Thymus (tissue), 11 donors: ENCODE results near the gene KRTAP4-6. TPM values are rescaled to one million over a fixed set of nuclear protein-coding genes. Genes with fewer than 3 reads are reported as not detected.
"Not testable (repeated sequence)": the region's sequence is repeated elsewhere in the genome, so short reads cannot be mapped to it uniquely, and the experiment has no call there.

Experiments used
- DNase-seq, 9 donors: peaks; one replicate each; pipeline ENCODE4 v3.0.0-alpha.2; 2013; ENCODE audit warnings: low spot score in 9 of 9, low read depth in 6 of 9, missing footprints in 1 of 9
- H3K27ac ChIP-seq, 2 donors: one replicate each; pipeline ENCODE4 v1.5.1; 2013; ENCODE audit warnings: control low read depth in 1 of 2, low read depth in 1 of 2, low read length in 1 of 2, mild to moderate bottlenecking in 1 of 2, moderate library complexity in 1 of 2
- H3K27me3 ChIP-seq, 2 donors: one replicate each; pipeline ENCODE4 v1.5.1; 2013; ENCODE audit warnings: low read length in 1 of 2; ENCODE audit not compliant: control insufficient read depth in 2 of 2, insufficient read depth in 1 of 2
- H3K36me3 ChIP-seq, 2 donors: one replicate each; pipeline ENCODE4 v1.5.1; 2013; ENCODE audit warnings: low read length in 1 of 2, mild to moderate bottlenecking in 1 of 2, moderate library complexity in 1 of 2; ENCODE audit not compliant: control insufficient read depth in 2 of 2, insufficient read depth in 2 of 2
- H3K4me1 ChIP-seq, 2 donors: one replicate each; pipeline ENCODE4 v1.5.1; 2013; ENCODE audit warnings: low read length in 2 of 2; ENCODE audit not compliant: control insufficient read depth in 2 of 2, insufficient read depth in 2 of 2
- H3K4me3 ChIP-seq, 2 donors: one replicate each; pipeline ENCODE4 v1.5.1; 2013; ENCODE audit warnings: low read length in 2 of 2, control low read depth in 1 of 2, mild to moderate bottlenecking in 1 of 2
- H3K9me3 ChIP-seq, 2 donors: one replicate each; pipeline ENCODE4 v1.5.1; 2013; ENCODE audit warnings: low read length in 1 of 2, mild to moderate bottlenecking in 1 of 2; ENCODE audit not compliant: control insufficient read depth in 2 of 2, insufficient read depth in 1 of 2
- WGBS: extraction: QIAGEN DNeasy Blood & Tissue Kit; methylation state at CpG from one replicate; pipeline ENCODE4 v1.1.7; 2013; 5-methylcytosine and 5-hydroxymethylcytosine counted together
- polyA plus RNA-seq: library from polyadenylated mRNA; stranded (reverse); fragments of 200-250 nt; gene quantifications from one replicate; pipeline ENCODE4 v1.2.3, GENCODE V29; 2013
- total RNA-seq: library from RNA; stranded (reverse); fragments of 120-200 nt; gene quantifications from one replicate; pipeline ENCODE4 v1.2.4, GENCODE V29; 2013
- donor health status: healthy.

KRTAP4-6 gene
- total and polyA plus RNA-seq, 2 donors: not detected

- Histone ChIP-seq H3K27ac (no peak overlapping the region), H3K4me3 (no peak overlapping the region), H3K4me1 (no peaks in the 10 kb centered on the region), H3K36me3 (no peaks in the 10 kb centered on the region), H3K27me3 (no peaks in the 10 kb centered on the region), H3K9me3 (no peaks in the 10 kb centered on the region)
- DNase-seq: no peak
- 93% methylated on average over 4 of the region's 4 CpGs for WGBS
Measured at GRCh38 chr17:41150026-41150425, 9.7 kb upstream of the KRTAP4-6 start.

GRCh38 chr17:41149652-41149985 lies 9.3 kb upstream of the KRTAP4-6 start, which contains the start of gene KRTAP4-5:
KRTAP4-5 (minus strand) TSS chr17:41149825; CDS start chr17:41149767, 58 bp downstream.
- Histone ChIP-seq H3K4me1 (no peaks in the 10 kb centered on the region), H3K27ac (no peak within 1 kb of the TSS), H3K4me3 (no peak within 1 kb of the TSS), H3K9me3 (no peaks in the 10 kb centered on the region), H3K36me3 (no peaks in the 10 kb centered on the region), H3K27me3 (no peaks in the 10 kb centered on the region)
- DNase-seq: no peak
- 72% methylated on average over 2 of the region's 2 CpGs for WGBS

GRCh38 chr17:41148971-41149651 lies 8.8 kb upstream of the KRTAP4-6 start:
- DNase-seq, H3K36me3 ChIP-seq, H3K27ac ChIP-seq, H3K4me1 ChIP-seq, H3K4me3 ChIP-seq, H3K9me3 ChIP-seq, H3K27me3 ChIP-seq: not testable (repeated sequence)
- 95% methylated on average over 10 of the region's 10 CpGs for WGBS

GRCh38 chr17:41147531-41148204 lies 7.3 kb upstream of the KRTAP4-6 start:
- Histone ChIP-seq H3K27me3 (no peaks in the 10 kb centered on the region), H3K36me3 (no peaks in the 10 kb centered on the region), H3K27ac (no peak overlapping the region), H3K9me3 (no peaks in the 10 kb centered on the region), H3K4me1 (no peaks in the 10 kb centered on the region), H3K4me3 (no peak overlapping the region)
- DNase-seq: no peak
- WGBS: 98% methylated on average over 2 of the region's 2 CpGs

- Histone ChIP-seq H3K9me3 (peaks cover under 1 to 1% of the 10 kb centered on the region in 2 donors), H3K4me1 (no peaks in the 10 kb centered on the region), H3K4me3 (no peak overlapping the region), H3K36me3 (no peaks in the 10 kb centered on the region), H3K27me3 (no peaks in the 10 kb centered on the region), H3K27ac (no peak overlapping the region)
- WGBS: 95% methylated on average over 2 of the region's 2 CpGs
- DNase-seq: no peak
Measured at GRCh38 chr17:41145261-41145660, 4.9 kb upstream of the KRTAP4-6 start.

GRCh38 chr17:41144846-41145245 lies 4.5 kb upstream of the KRTAP4-6 start:
- WGBS: 97% methylated on average over 1 of the region's 1 CpG
- H3K9me3 ChIP-seq: peaks cover 2 to 5% of the 10 kb centered on the region in 2 donors
- H3K36me3 ChIP-seq: no peaks in the 10 kb centered on the region
- no peak overlapping the region for H3K4me3 ChIP-seq
- no peaks in the 10 kb centered on the region for H3K27me3 ChIP-seq
- no peak overlapping the region for H3K27ac ChIP-seq
- no peak for DNase-seq
- no peaks in the 10 kb centered on the region for H3K4me1 ChIP-seq

GRCh38 chr17:41141361-41141760 lies 1.0 kb upstream of the KRTAP4-6 start:
- Histone ChIP-seq H3K9me3 (peaks cover 2 to 8% of the 10 kb centered on the region in 2 donors), H3K36me3 (no peaks in the 10 kb centered on the region), H3K4me3 (no peak overlapping the region), H3K4me1 (no peaks in the 10 kb centered on the region), H3K27ac (no peak overlapping the region), H3K27me3 (no peaks in the 10 kb centered on the region)
- DNase-seq: no peak

- H3K9me3 ChIP-seq, H3K27ac ChIP-seq, H3K27me3 ChIP-seq, H3K4me3 ChIP-seq, DNase-seq, H3K4me1 ChIP-seq, H3K36me3 ChIP-seq: not testable (repeated sequence)
- 94% methylated on average over 12 of the region's 12 CpGs for WGBS
Measured at GRCh38 chr17:41139865-41140264, 479 bp downstream of the KRTAP4-6 start.

GRCh38 chr17:41133880-41134735 lies 6.2 kb downstream of the KRTAP4-6 start:
- DNase-seq: no peak
- no peaks in the 10 kb centered on the region for H3K4me1 ChIP-seq
- H3K36me3 ChIP-seq: no peaks in the 10 kb centered on the region
- H3K4me3 ChIP-seq: no peak overlapping the region
- no peak overlapping the region for H3K27ac ChIP-seq
- no peaks in the 10 kb centered on the region for H3K9me3 ChIP-seq
- 41% methylated on average over 2 of the region's 2 CpGs for WGBS
- H3K27me3 ChIP-seq: no peaks in the 10 kb centered on the region
